SK-N-SH treated with all-trans-retinoic acid at 6 μM for 48 hours (cell line): ENCODE data around the gene AR.

Experiments
- ATAC-seq: fragments of 200-7000 bp; cut with Tn5 transposase; 3 replicates; pipeline ENCODE4 v1.9.1; 2020; ENCODE audit warnings: mild to moderate bottlenecking, moderate library complexity
- ARNTL ChIP-seq: fragments of 450-650 bp; formaldehyde crosslinking; IDR thresholded peaks from 2 replicates; pipeline ENCODE4 v1.5.0; 2020; ENCODE audit warnings: low read depth, mild to moderate bottlenecking, moderate library complexity, borderline replicate concordance
- BACH2 ChIP-seq: fragments of 250-450 bp; sonication (Bioruptor Pico); IDR thresholded peaks from 2 replicates; pipeline ENCODE4 v1.9.0; 2021; ENCODE audit warnings: mild to moderate bottlenecking, borderline replicate concordance
- CSDC2 ChIP-seq: fragments of 250-450 bp; sonication (Bioruptor Pico); IDR thresholded peaks from 2 replicates; pipeline ENCODE4 v1.5.0; 2020; ENCODE audit warnings: mild to moderate bottlenecking, moderate library complexity
- ESRRG ChIP-seq: fragments of 250-450 bp; sonication (Bioruptor Pico); IDR thresholded peaks from 2 replicates; pipeline ENCODE4 v1.6.1; 2021; ENCODE audit warnings: mild to moderate bottlenecking
- GLIS3 ChIP-seq: fragments of 250-450 bp; sonication (Bioruptor Pico); IDR thresholded peaks from 2 replicates; pipeline ENCODE4 v1.5.0; 2020; ENCODE audit warnings: mild to moderate bottlenecking, moderate library complexity
- ISL1 ChIP-seq: fragments of 250-450 bp; sonication (Bioruptor Pico); IDR thresholded peaks from 2 replicates; pipeline ENCODE4 v2.1.2; 2022; ENCODE audit warnings: mild to moderate bottlenecking, moderate library complexity
- OSR1 ChIP-seq: fragments of 250-450 bp; sonication (Bioruptor Pico); IDR thresholded peaks from 2 replicates; pipeline ENCODE4 v1.8.0; 2022; ENCODE audit warnings: moderate library complexity, mild to moderate bottlenecking, inconsistent platforms
- PATZ1 ChIP-seq: fragments of 250-450 bp; sonication (Bioruptor Pico); IDR thresholded peaks from 2 replicates; pipeline ENCODE4 v1.8.0; 2020; ENCODE audit warnings: mild to moderate bottlenecking, moderate library complexity, borderline replicate concordance
- POU6F1 ChIP-seq: fragments of 250-450 bp; sonication (Bioruptor Pico); IDR thresholded peaks from 2 replicates; pipeline ENCODE4 v1.8.0; 2021; ENCODE audit warnings: low read depth, mild to moderate bottlenecking, moderate library complexity, borderline replicate concordance
- PPARA ChIP-seq: fragments of 250-450 bp; sonication (Bioruptor Pico); IDR thresholded peaks from 2 replicates; pipeline ENCODE4 v1.5.0; 2020; ENCODE audit warnings: mild to moderate bottlenecking, borderline replicate concordance
- RARB ChIP-seq: fragments of 250-450 bp; sonication (Bioruptor Pico); IDR thresholded peaks from 2 replicates; pipeline ENCODE4 v1.8.0; 2021; ENCODE audit warnings: mild to moderate bottlenecking, moderate library complexity
- SNAI2 ChIP-seq: fragments of 250-450 bp; sonication (Bioruptor Pico); IDR thresholded peaks from 2 replicates; pipeline ENCODE4 v1.5.0; 2020; ENCODE audit warnings: mild to moderate bottlenecking, moderate library complexity
- TCF4 ChIP-seq: fragments of 250-450 bp; sonication (Bioruptor Pico); IDR thresholded peaks from 2 replicates; pipeline ENCODE4 v1.8.0; 2021; ENCODE audit warnings: mild to moderate bottlenecking, moderate library complexity, borderline replicate concordance
- TOX ChIP-seq: fragments of 250-450 bp; sonication (Bioruptor Pico); IDR thresholded peaks from 2 replicates; pipeline ENCODE4 v1.8.0; 2021; ENCODE audit warnings: mild to moderate bottlenecking, moderate library complexity, borderline replicate concordance
- TSHZ2 ChIP-seq: fragments of 250-450 bp; sonication (Bioruptor Pico); IDR thresholded peaks from 2 replicates; pipeline ENCODE4 v1.5.0; 2020; ENCODE audit warnings: mild to moderate bottlenecking, moderate library complexity
- ZC3H10 ChIP-seq: fragments of 250-450 bp; sonication (Bioruptor Pico); IDR thresholded peaks from 2 replicates; pipeline ENCODE4 v1.5.1; 2021; ENCODE audit warnings: mild to moderate bottlenecking, moderate library complexity
- ZFP3 ChIP-seq: fragments of 250-450 bp; sonication (Bioruptor Pico); IDR thresholded peaks from 2 replicates; pipeline ENCODE4 v1.5.0; 2020; ENCODE audit warnings: mild to moderate bottlenecking, moderate library complexity
- ZFP30 ChIP-seq: fragments of 450-650 bp; formaldehyde crosslinking; IDR thresholded peaks from 2 replicates; pipeline ENCODE4 v1.5.0; 2022; ENCODE audit warnings: mild to moderate bottlenecking, moderate library complexity
- ZNF565 ChIP-seq: fragments of 450-650 bp; formaldehyde crosslinking; conservative IDR thresholded peaks from 2 replicates; pipeline ENCODE4 v1.5.0; 2020; ENCODE audit warnings: low read depth, mild to moderate bottlenecking, moderate library complexity
- ZNF70 ChIP-seq: fragments of 450-650 bp; formaldehyde crosslinking; IDR thresholded peaks from 2 replicates; pipeline ENCODE4 v1.5.0; 2020; ENCODE audit warnings: mild to moderate bottlenecking, moderate library complexity
- ZNF8 ChIP-seq: fragments of 450-650 bp; formaldehyde crosslinking; IDR thresholded peaks from 2 replicates; pipeline ENCODE4 v1.5.0; 2020; ENCODE audit warnings: mild to moderate bottlenecking, moderate library complexity
- TF ChIP-seq, protein P1 (sequence below): fragments of 250-450 bp; sonication (Bioruptor Pico); IDR thresholded peaks from 2 replicates; pipeline ENCODE4 v1.5.1; 2020; ENCODE audit warnings: low read depth, mild to moderate bottlenecking, moderate library complexity
- TF ChIP-seq, protein P2 (sequence below): fragments of 250-450 bp; sonication (Bioruptor Pico); IDR thresholded peaks from 2 replicates; pipeline ENCODE4 v1.5.1; 2021; ENCODE audit warnings: mild to moderate bottlenecking, moderate library complexity

AR gene

GRCh38 chrX:67587946-67588624 lies 44.3 kb downstream of the AR start:
- no peak for TF ChIP-seq SNAI2 (CRISPR knock-in tag)
- ATAC-seq = no peak

DNA sequence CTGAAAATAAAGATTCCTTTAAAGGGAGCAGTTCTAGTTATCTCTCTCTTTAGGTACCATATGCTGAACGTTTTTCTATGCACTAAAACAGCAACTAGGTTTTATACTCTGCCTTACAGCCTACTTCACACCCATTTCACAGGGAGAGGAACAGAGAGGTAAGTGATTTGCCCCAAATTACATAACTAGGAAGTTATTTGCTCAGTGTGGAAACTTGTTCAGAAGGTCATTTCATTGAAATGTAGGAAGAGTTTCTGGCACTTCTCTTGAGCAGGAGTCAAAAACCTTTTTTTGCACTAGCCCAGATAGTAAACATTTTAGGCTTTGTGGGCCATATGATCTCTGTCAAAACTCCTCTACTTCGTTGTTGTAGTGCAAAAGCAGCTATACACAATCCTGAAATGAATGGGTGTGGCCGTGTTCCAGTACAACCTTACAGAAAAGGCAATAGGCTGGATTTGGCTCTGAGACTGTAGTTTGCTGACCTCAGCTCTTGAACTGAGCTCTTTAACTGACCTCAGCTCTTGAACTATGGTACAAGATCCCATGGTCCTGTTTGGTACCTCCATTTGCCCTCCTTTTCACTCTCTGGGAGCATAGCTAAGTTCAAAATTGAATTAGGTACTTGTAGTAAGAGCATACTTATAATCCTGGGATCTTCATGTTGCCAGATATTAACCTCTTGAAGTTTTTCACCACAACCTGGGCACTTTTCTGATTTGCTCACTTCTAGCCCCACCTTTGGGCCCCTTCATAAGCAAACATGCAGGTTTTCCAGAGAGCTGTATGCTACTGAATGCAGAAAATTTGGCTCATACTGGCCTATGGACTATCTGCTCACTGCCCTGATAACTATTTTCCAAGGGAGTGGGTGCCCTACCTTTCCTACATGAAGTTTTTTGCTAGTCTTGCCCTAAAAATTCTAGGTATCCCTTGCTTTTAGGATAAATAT lies 53.3 kb downstream of the AR start:
- no peak for TF ChIP-seq RARB (CRISPR knock-in tag)
- no peak for TF ChIP-seq ZFP30 (CRISPR knock-in tag)
- TF ChIP-seq ESRRG = no peak
- no peak for TF ChIP-seq PPARA (CRISPR knock-in tag)
- no peak for TF ChIP-seq ISL1 (CRISPR knock-in tag)
- TF ChIP-seq TOX (CRISPR knock-in tag) = no peak
- no peak for TF ChIP-seq POU6F1 (CRISPR knock-in tag)
- TF ChIP-seq GLIS3 = no peak
- TF ChIP-seq SNAI2 (CRISPR knock-in tag) = no peak
- no peak for TF ChIP-seq ZNF70 (CRISPR knock-in tag)
- no peak for TF ChIP-seq ZFP3
- TF ChIP-seq TSHZ2 (CRISPR knock-in tag) = no peak
- no peak for TF ChIP-seq ZNF8 (CRISPR knock-in tag)
- TF ChIP-seq ZC3H10 = no peak
- TF ChIP-seq BACH2 = no peak
- TF ChIP-seq, protein P1, sequence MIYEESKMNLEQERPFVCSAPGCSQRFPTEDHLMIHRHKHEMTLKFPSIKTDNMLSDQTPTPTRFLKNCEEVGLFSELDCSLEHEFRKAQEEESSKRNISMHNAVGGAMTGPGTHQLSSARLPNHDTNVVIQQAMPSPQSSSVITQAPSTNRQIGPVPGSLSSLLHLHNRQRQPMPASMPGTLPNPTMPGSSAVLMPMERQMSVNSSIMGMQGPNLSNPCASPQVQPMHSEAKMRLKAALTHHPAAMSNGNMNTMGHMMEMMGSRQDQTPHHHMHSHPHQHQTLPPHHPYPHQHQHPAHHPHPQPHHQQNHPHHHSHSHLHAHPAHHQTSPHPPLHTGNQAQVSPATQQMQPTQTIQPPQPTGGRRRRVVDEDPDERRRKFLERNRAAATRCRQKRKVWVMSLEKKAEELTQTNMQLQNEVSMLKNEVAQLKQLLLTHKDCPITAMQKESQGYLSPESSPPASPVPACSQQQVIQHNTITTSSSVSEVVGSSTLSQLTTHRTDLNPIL (CRISPR knock-in tag) = no peak
- no peak for TF ChIP-seq ZNF565 (CRISPR knock-in tag)
- no peak for TF ChIP-seq ARNTL (CRISPR knock-in tag)
- no peak for TF ChIP-seq CSDC2 (CRISPR knock-in tag)
- TF ChIP-seq, all 23 proteins: peak for 0
- no peak for ATAC-seq

GRCh38 chrX:67599532-67599931 lies 55.7 kb downstream of the AR start:
- ATAC-seq = no peak
- TF ChIP-seq ZC3H10 = no peak
- TF ChIP-seq ZFP30 (CRISPR knock-in tag) = no peak
- TF ChIP-seq PATZ1 (CRISPR knock-in tag) = no peak
- no peak for TF ChIP-seq ARNTL (CRISPR knock-in tag)
- no peak for TF ChIP-seq RARB (CRISPR knock-in tag)
- TF ChIP-seq GLIS3 = no peak
- no peak for TF ChIP-seq ZNF70 (CRISPR knock-in tag)
- TF ChIP-seq ISL1 (CRISPR knock-in tag) = no peak
- no peak for TF ChIP-seq SNAI2 (CRISPR knock-in tag)
- no peak for TF ChIP-seq CSDC2 (CRISPR knock-in tag)
- TF ChIP-seq TCF4 (CRISPR knock-in tag) = no peak
- TF ChIP-seq, protein P1 (CRISPR knock-in tag) = no peak
- TF ChIP-seq, protein P2, sequence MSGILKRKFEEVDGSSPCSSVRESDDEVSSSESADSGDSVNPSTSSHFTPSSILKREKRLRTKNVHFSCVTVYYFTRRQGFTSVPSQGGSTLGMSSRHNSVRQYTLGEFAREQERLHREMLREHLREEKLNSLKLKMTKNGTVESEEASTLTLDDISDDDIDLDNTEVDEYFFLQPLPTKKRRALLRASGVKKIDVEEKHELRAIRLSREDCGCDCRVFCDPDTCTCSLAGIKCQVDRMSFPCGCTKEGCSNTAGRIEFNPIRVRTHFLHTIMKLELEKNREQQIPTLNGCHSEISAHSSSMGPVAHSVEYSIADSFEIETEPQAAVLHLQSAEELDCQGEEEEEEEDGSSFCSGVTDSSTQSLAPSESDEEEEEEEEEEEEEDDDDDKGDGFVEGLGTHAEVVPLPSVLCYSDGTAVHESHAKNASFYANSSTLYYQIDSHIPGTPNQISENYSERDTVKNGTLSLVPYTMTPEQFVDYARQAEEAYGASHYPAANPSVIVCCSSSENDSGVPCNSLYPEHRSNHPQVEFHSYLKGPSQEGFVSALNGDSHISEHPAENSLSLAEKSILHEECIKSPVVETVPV (CRISPR knock-in tag) = no peak
- no peak for TF ChIP-seq OSR1 (CRISPR knock-in tag)
- TF ChIP-seq POU6F1 (CRISPR knock-in tag) = no peak
- TF ChIP-seq ESRRG = no peak
